Activated CD4-positive, CD25-positive, alpha-beta regulatory T cell (primary cell): ENCODE measurements around the gene HSPA1L.
"Not testable (repeated sequence)": the region's sequence is repeated elsewhere in the genome, so short reads cannot be mapped to it uniquely, and the experiment has no call there.

ENCODE experiments used
- DNase-seq, 4 experiments: peaks; one replicate each; lab custom pipeline; 2025; lab: John Stamatoyannopoulos, UW

Gene HSPA1L

DNA sequence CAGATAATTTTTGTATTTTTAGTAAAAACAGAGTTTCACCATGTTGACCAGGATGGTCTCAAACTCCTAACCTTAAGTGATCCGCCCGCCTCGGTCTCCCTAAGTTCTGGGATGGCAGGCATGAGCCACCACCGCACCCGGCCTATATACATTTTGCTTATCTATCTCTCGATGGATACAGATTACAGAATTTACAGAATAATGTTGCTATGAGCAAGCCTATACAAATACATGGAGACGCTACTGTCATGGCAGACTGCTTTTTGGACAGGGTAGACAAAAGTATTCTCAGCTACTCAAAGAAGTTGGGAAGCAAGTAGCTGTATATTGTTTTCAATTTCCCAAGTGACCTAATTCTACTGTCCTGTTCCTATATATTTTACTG lies 1.6 kb downstream of the HSPA1L start:
- no peak for DNase-seq

DNA sequence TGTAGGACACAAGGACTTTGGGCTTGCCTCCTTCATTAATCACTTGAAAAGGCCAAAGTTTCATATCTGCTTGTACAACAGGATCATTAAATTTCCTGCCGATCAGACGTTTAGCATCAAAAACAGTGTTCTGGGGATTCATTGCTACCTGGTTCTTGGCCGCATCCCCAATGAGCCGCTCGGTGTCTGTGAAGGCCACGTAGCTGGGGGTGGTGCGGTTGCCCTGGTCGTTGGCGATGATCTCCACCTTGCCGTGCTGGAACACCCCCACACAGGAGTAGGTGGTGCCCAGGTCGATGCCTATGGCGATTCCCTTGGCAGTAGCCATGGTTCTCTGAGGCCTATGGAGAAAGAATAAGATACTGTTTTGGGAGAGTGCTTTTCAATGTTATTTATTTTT lies 3.4 kb downstream of the HSPA1L start:
- no peak for DNase-seq

DNA sequence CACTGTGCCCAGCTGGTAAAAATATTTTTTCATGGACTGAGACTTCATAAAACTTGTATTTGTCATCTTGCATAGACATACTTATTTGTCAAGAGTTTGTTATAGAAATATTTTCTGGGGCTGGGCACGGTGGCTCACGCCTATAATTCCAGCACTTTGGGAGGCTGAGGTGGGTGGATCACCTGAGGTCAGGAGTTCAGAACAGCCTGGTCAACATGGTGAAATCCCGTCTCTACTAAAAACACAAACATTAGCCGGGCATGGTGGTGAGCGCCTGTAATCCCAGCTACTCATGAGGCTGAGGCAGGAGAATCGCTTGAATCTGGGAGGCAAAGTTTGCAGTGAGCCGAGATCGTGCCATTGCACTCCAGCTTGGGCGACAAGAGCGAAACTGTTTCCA lies 6.5 kb downstream of the HSPA1L start:
- DNase-seq: not testable (repeated sequence)

DNA sequence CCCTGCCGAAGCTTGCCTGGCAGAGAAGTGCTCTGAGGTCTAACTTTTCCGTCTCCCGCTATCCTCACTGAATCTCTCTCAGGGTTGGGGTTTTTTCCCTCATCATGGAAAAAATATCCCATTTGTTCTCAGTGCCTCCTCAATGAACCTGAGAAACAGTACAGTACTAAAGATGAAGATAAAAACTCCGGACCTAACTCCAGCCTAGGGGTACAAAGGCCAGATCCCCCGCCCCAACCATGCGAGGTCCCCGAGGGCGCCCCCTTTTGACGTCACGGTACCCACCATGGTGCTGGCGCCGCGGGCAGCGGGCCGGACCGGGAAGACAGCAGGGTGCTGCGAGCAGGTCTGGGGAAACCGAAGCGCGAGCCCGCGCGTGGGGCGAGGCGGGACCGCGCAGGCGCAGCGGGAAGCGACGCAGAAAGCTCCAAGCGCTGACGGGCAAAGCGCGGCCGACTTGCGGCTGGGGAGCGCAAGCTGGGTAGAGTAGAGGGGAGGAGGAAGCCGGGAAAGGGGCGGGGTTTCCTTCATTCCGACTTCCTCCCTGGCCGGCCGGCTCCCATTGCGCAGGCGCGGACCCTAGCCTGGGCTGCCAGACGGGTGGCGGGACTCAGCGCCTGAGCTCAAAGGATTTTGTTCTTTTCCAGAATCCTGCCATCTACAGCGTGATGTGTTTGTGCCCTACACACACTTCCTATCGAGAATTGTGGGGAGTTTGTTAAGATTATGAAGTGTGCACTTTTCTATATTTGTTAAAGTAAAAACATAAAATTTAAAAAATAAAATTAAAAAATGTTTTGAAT lies 8.4 kb downstream of the HSPA1L start, which contains the start of gene LSM2:
LSM2 (minus strand) TSS at position 497 of the 803 bp plus-strand sequence; CDS start at position 288, 209 bp downstream.
- DNase-seq: peak; percentile 85 to 94 (median 90)

DNA sequence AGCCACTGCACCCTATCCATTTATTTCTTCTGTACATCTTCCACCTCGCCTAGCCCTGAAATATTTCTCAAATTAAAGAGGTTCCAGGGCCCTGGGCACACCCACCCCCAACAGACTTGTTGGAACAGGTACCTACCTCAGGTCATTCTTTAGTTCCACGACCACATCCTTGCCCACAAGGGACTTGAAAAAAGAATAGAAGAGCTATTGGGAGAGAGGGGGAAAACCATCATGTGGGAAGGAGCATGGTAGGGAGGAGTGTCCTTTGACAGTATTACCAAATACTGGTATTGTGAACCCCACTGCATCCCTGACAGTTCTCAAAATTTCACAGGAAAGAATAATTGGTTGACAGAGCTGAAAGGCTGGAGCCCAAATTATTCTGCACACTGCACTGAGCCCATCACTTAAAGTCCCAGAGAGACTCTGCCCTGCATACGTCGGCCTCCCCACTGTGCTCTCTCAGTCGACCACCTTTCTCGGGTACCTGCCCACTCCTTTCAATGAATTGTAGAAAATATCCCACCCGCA lies 9.1 kb downstream of the HSPA1L start:
- DNase-seq: no peak

DNA sequence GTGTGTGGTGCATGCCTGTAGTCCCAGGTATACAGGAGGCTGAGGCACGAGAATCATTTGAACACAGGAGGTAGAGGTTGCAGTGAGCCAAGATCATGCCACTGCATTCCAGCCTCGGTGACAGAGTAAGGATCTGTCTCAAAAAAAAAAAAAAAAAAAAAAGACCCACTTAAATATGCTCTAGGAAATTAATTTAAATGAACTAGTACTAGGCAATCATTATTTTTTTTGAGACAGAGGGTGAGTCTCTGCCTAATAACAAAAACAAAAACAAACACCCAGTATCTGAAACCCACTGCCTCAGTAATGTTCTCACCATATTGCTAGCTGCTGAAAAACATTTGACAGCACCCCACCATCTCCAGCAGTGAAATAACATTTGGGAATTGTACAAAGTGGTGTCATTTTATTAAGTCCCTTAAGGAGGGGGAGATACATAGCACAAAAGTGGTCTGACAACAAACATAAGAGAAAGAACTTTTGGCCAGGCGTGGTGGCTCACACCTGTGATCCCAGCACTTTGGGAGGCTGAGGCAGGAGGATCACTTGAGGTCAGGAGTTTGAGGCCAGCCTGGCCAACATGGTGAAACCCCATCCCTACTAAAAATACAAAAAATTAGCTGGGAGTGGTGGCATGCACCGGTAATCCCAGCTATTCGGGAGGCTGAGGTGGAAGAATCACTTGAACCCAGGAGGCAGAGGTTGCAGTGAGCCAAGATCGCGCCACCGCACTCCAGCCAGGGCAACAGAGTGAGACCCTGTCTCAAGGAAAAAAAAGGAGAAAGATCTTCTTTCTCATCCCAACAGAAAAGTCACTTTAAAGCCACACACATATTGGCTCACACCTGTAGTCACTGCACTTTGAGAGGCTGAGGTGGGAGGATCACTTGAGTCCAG lies 13.8 kb downstream of the HSPA1L start:
- DNase-seq: not testable (repeated sequence)

DNA sequence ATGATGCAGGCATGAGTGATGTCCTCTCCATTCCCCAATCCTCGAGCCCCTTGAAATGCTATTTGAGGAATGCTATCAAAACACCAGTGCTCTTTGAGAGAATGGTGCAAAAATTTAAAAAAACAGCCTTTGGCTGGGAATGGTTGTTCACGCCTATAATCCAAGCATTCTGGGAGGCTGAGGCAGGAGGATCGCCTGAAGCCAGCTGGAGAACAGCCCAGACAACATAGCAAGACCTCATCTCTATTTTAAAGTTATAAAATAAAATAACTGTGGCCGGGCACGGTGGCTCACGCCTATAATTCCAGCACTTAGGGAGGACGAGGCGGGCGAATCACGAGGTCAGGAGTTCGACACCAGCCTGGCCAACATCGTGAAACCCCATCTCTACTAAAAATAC lies 15.3 kb downstream of the HSPA1L start:
- no peak for DNase-seq

DNA sequence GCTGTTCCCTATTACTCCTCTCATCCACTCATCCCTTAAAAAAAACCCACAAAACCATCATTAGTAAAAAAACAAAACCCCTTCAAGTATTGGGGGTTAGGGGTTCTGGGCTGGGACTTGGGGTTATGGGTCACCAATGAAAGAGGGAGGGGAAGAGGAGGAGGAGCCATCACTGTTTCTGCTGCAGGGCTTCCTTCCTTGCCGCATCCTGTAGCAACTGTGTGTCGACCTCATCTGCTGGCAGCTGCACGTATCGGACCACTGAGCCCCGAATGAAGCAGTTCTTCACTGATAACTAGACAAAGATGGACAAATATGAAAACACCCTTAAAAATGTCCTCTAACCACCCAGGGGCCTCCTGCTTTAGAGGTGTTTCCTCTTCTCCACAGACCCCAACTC lies 17.5 kb downstream of the HSPA1L start:
- DNase-seq: peak in 1 of 4 experiments; percentile 21

DNA sequence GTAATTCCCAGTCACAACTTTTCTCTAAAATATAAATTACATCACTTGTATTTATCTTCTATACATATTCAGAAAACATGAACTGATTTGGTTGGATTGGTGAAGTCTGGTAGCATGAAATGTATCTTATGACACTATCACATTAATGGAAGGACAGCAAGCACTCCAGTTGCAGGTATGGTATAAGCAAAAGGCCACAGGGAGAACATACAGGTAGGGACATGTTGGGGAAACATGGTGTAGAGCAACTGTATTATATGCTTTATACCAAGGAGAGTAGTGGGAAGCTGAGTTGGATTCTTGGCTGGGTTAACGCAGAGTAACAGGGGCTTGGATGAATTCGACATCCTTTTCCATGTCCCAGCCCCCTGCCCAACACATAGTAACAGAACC lies 18.1 kb downstream of the HSPA1L start:
- DNase-seq: no peak

DNA sequence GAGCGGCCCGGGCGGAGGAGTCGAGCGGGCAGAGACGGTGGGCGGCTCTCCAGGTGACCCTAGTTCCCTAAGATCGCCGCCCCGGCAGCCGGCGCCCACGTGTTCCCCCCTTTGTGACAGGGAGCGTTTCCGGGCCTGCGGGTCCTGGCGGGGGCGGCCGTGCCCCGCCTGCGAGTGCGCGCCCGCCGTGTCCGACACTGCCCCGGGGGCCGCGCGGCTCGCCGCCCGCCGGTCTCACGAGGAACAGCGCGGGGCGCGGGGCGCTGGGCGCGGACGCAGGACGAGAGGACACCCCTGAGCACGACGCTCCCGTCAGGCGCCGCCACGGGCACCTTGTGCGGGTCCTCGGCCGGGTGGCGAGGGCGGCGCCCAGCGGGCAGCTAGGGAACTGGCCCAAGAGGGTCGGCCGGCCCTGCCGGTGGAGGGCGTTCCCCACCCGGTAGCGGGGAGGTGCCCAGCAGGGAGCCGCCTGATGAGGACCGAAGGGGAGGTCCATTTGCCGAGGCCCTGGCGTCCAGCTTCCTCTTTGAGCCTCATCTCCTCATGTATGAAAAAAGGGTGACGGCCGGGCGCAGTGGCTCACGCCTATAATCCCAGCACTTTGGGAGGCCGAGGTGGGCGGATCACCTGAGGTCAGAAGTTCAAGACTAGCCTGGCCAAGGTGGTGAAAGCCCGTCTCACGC lies 19.3 kb downstream of the HSPA1L start, which contains the start of gene VARS1:
VARS1 (minus strand) TSS at position 137 of the 683 bp plus-strand sequence. CDS start 535 bp downstream, outside the sequence.
- DNase-seq: peak; percentile 63 to 80 (median 76)

DNA sequence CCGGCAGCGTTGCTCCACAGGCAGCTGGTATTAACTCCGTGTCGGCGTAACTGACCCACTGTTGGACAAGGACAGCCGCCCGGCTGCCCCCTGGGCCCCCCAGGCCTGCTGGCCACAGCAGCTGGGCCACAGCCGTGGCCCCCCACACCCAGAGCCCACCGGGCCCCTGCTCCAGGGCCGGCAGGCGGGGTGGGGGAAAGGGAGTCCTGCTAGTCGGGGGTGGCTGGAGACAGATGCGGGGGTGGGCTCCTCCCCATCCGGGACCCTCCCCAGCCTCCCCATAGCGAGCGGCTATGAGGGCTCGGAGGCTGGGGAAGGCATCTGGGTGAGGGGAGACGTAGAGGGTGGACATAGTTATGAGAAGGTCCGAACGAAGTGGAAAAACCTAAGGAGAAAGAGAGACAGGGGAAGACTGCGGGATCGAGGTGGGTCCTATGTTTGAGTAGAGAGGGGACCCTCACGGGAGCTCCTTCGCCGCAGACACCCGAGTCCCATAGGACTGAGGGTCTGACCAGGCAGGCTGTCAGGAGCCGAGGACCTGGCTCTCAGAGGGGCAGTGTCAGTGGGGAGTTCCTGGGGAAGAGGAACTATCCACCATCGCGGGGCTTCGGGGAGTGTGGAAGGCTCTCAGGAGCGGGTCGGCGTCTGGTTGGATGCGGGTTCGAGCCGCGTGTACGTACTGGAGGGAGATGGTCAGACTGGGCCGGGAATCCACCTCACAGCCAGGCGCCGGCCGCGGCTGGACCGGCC lies 20.0 kb downstream of the HSPA1L start:
- DNase-seq: no peak

DNA sequence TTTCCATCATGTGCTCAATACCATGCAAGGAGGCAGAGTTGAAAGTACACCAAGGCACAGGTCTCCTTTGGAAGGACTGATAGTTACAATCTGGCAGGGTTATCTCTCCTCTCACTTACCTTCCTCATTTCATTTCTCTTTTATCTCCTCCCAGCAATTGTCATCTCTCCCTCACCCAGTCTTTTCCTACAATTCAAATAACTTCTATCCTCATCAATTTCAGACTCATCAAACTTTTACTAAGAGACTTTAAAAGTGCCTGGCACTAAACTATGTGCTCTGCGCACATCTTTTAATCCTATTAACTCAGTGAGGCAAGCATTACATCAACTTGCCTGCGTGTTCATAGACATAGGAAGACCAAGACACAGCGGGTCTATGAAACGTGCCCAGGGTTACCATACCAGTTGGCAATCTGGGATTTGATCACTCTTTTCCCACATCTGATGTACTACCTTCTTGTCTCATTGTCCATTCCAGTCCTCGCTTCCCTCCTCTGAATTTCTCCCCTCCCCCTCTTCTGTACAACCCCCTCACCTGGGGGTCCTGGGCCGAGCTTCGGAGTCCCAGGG lies 20.7 kb downstream of the HSPA1L start:
- DNase-seq: no peak

DNA sequence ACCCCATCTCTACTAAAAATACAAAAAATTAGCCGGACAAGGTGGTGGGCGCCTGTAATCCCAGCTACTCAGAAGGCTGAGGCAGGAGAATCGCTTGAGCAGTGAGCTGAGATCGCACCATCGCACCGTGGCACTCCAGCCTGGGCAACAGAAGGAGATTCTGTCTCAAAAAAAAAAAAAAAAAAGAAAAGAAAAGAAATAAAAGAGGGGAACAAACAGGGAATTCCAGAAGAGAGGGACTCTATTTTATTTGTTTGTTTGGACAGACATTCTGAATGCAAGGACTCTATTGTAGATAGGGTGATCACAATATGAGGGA lies 21.2 kb downstream of the HSPA1L start:
- not testable (repeated sequence) for DNase-seq

DNA sequence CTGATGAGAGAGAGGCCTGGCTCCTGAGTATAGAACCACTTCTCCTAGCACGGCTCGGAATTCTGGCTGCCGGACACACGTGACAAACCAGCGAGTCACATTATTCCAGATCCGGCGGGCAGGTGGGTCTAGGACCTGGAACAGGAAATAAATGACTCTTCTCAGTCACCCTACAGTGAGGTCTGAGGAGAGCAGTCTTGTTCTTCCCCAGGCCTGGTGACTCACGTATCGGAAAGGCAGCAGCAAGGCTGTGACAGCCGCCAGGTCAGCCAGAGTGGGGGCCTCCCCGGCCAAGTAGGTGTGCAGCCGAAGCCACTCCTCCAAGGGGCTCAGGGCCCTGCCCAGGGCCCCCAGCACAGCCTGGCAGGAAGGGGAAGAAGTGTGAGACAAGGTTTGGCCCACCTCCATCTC lies 22.3 kb downstream of the HSPA1L start:
- DNase-seq: no peak

DNA sequence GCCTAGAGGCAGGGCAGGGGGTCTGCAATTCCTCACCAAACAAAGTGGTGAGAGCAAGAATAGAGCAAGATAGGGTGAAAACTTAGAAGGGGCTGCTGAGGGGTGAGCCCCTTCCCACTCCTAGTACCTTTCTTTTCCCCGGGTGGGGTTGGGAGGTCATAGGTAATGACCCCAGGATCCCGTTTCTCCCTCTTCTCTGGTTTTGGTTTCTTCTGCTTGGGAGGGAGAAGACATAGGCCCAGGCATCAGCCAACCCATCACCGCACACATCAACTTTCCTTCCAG lies 23.1 kb downstream of the HSPA1L start:
- DNase-seq: no peak

DNA sequence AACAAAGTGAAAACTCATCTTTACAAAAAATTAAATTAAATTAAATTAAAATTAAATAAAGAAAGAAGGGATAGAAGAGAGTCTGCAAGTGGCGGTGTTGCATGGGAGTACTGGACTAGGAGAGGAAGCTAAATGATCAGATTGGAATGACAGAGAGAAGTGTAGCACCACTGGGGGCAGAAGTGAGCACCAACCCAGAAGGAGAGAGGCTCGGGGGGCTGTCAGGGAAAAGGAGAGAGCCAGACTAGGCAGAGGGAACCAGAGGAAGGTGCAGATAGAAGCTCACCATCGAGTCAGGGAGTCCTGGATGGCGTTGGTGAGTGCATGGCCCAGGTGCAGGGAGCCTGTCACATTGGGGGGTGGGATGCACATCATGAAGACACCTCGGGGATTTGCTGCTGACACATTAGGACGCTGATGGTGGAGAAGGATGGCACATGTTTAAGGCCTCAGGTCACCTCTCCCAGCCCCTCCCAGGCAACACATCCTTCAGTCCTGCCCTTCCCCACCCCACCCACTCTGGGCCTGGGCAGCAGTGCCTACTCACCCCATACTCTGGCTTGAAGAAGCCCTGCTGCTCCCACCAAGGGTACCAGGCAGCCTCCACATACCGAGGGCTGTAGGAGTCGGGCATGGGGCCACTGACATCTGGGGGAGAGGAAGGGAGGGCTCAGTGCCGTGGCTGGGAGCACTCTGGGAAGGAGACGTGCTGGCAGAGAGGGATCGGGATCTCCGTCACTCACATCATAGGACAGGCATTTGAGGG lies 23.6 kb downstream of the HSPA1L start:
- DNase-seq: peak in 1 of 4 experiments; percentile 23

DNA sequence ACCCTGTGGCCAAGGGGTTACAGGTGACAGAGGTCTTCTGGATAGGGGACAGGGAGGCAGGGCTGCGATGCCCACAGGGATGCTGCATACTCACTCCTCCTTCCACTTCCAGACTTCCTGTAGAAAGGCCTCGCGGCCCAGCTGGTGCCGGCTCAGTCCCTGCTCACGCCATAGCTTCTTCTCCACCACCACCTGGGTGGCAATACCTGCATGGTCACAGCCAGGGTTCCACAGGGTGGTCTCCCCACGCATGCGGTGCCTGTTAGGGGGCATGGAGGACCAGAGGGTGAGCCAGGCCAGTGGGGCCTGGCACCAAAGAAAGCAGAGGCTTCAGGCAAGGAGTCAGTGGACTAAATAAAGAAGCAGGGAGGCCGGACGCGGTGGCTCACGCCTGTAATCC lies 29.6 kb downstream of the HSPA1L start:
- DNase-seq: no peak

DNA sequence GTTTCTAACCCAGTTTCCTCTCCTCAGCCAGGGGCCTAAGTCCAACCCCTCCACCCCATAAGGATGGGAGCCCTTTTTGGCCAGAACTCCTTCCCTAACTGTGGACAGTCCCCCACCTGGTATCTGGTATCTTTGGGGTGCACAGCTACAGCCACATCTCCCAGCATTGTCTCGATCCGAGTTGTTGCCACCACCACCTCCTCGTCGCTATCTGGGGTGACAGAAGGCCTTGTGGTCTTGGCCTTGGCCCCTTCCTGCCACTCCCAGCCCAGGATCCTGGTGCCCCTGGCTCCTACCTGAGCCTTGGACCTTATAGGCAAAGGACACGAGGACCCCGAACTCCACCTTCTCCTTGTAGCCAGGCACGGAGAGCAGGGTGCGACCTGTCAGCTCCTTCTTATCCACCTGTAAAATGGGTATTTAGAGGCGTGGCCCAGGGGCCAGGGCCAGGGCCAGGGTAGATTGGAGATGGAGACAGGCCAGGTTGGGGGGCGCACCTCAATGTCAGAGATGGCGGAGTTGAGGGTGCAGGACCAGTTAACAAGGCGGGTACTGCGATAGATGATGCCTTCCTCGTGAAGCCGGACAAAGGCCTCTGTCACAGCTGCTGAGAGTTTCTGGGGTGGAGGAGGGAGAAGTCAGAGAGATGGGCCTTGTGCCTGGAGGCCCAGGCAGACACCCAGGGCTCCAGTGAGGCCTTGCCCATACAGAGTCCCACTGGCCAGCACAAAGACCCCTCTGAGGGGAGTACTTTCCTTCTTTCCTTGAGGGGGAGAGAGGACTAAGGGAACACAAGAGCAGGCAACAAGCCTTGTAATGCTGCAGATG lies 30.8 kb downstream of the HSPA1L start:
- DNase-seq: no peak

DNA sequence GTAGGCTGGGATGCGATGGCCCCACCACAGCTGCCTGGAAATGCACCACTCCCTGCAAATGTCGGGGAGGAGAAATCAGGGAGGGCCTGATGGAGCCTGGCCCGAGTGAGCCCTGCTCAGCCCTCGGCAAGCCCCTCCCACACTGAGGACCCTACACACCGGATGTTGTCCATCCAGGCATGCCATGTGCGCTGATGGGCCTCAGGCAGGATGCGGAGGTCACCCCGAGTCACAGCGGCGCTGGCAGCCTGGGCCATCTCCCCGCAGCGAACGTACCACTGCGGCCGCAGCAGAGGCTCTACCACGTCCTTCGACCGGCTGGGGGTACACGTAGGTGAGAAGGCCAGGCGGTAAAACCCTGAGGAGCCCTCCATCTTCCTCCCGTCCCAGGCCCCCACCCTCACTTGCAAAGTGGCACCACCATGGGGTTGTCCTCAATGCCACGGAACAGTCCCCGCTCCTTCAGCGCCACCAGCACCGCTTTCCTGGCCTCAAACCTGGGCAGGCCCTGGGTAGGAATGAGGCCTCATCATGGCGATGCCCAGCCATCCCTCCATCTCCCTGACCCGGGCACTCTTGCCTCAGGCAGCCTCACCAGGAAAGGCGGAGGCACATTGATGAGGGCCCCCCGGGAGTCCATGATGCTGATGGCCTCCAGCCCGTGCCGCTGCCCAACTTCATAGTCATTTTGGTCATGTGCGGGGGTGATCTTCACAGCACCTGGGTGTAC lies 32.8 kb downstream of the HSPA1L start:
- no peak for DNase-seq
